Vagina (tissue), 2 donors: Measurements from ENCODE around the gene SLC35F1. TPM values are rescaled to one million over a fixed set of nuclear protein-coding genes. Genes with fewer than 3 reads are reported as not detected.

ENCODE experiments used
- DNase-seq, 2 donors: peaks; one replicate each; pipeline ENCODE4 v3.0.0-alpha.2; 2017; ENCODE audit errors: extremely low spot score in 2 of 2
- H3K27ac ChIP-seq: fragments of 200-600 bp; sonication (generic); one replicate; pipeline ENCODE4 v1.5.1; 2019
- H3K27me3 ChIP-seq: fragments of 200-600 bp; sonication (generic); one replicate; pipeline ENCODE4 v1.5.1; 2019
- H3K36me3 ChIP-seq, 2 donors: fragments of 200-600 bp; sonication (generic); one replicate each; pipeline ENCODE4 v1.5.1; 2017 to 2019
- H3K4me1 ChIP-seq: fragments of 200-600 bp; sonication (generic); one replicate; pipeline ENCODE4 v1.5.1; 2019
- H3K4me3 ChIP-seq, 2 donors: fragments of 200-600 bp; sonication (generic); 1 replicate in 1 of 2; 2 replicates in 1 of 2; pipeline ENCODE4 v1.5.1; 2016 to 2019
- H3K9me3 ChIP-seq: fragments of 200-600 bp; sonication (generic); one replicate; pipeline ENCODE4 v1.5.1; 2019
- POLR2A ChIP-seq, 2 donors: fragments of 450-650 bp; IDR thresholded peaks; one replicate each; pipeline ENCODE4 v1.6.1; 2017; ENCODE audit warnings: antibody characterized with exemption in 2 of 2, mild to moderate bottlenecking in 2 of 2, moderate library complexity in 2 of 2
- POLR2AphosphoS5 ChIP-seq, 2 donors: sonication (generic); formaldehyde crosslinking; IDR thresholded peaks; one replicate each; pipeline ENCODE4 v1.9.0; 2017; ENCODE audit warnings: antibody characterized with exemption in 2 of 2, mild to moderate bottlenecking in 2 of 2, low read depth in 1 of 2; ENCODE audit not compliant: insufficient read depth in 1 of 2
- intact Hi-C: fragments of 100-400 bp; cut with DNase I; formaldehyde crosslinking; loops from one replicate; pipeline ENCODE4 v1.15.1; 2023
- total RNA-seq: library from RNA; depleted of rRNA; stranded (reverse); fragments of >200 nt; gene quantifications from one replicate; pipeline ENCODE4 v1.2.3, GENCODE V29; 2016
- TF ChIP-seq, protein P1 (sequence below), 3 experiments: fragments of 450-650 bp in 2 of 3; fragments of 200-600 bp in 1 of 3; sonication (generic) in 1 of 3; IDR thresholded peaks; one replicate each; pipeline ENCODE4 v1.5.1; 2017 to 2019; ENCODE audit warnings: antibody characterized with exemption in 3 of 3, mild to moderate bottlenecking in 2 of 3, moderate library complexity in 2 of 3

Gene SLC35F1
- total RNA-seq, 1 donor from 2014 or later: 2.7 TPM

DNA sequence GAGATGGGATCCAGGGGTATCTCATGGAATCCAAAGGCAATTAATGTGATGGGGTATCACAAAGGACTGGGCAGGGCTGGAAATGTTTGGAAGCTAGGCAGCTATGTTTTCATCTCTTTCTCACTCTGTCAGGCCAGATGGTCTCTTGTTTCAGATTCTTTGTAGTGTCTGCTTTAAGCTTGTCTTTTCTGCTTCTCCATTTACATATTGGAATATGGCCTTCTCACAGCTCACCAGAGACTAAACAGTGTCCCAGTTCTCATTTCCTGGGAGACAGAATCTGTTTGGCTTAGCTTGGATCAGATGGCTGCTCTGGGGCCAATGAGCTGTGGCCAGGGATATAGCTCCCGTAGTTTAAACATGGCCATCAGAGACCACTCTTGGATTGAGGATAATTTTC lies 78.9 kb downstream of the SLC35F1 start:
- Histone ChIP-seq H3K4me3 (no peak overlapping the region), H3K36me3 (no peaks in the 10 kb centered on the region), H3K9me3 (no peaks in the 10 kb centered on the region), H3K27ac (no peak overlapping the region), H3K27me3 (no peaks in the 10 kb centered on the region), H3K4me1 (no peaks in the 10 kb centered on the region)
- intact Hi-C loops: no loop called here
- TF ChIP-seq, protein P1, sequence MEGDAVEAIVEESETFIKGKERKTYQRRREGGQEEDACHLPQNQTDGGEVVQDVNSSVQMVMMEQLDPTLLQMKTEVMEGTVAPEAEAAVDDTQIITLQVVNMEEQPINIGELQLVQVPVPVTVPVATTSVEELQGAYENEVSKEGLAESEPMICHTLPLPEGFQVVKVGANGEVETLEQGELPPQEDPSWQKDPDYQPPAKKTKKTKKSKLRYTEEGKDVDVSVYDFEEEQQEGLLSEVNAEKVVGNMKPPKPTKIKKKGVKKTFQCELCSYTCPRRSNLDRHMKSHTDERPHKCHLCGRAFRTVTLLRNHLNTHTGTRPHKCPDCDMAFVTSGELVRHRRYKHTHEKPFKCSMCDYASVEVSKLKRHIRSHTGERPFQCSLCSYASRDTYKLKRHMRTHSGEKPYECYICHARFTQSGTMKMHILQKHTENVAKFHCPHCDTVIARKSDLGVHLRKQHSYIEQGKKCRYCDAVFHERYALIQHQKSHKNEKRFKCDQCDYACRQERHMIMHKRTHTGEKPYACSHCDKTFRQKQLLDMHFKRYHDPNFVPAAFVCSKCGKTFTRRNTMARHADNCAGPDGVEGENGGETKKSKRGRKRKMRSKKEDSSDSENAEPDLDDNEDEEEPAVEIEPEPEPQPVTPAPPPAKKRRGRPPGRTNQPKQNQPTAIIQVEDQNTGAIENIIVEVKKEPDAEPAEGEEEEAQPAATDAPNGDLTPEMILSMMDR (IDR thresholded peaks at IDR 0.05): no peak
- TF ChIP-seq POLR2A (IDR thresholded peaks at IDR 0.05): no peak
- no peak for DNase-seq

DNA sequence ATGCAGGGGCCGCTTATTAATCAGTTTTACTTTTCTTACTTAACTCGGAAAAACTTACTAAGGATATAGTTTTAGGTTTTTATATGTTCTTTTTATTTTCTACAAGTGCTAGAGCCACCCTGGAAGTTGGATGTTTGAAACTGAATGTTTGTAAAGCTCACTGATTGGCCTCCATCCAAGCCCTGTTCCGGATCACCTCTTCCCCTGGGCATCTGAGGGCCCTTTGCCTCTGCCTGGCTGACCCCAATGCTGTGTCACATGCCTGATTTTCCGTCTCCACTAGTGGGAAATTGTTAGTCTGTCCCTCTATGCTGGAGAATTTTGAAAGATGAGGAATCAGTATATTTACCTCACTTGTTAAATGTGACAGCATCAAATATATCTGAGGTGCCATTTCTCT lies 79.3 kb downstream of the SLC35F1 start:
- H3K4me3 ChIP-seq: no peak overlapping the region
- H3K4me1 ChIP-seq: no peaks in the 10 kb centered on the region
- no peaks in the 10 kb centered on the region for H3K36me3 ChIP-seq
- TF ChIP-seq, protein P1 (IDR thresholded peaks at IDR 0.05): no peak
- no peak for TF ChIP-seq POLR2A (IDR thresholded peaks at IDR 0.05)
- no peak for TF ChIP-seq POLR2AphosphoS5 (IDR thresholded peaks at IDR 0.05; ENCODE audit: insufficient read depth in 1 of 2, low read depth in 1 of 2)
- intact Hi-C loops: no loop called here
- H3K27me3 ChIP-seq: no peaks in the 10 kb centered on the region
- no peaks in the 10 kb centered on the region for H3K9me3 ChIP-seq
- DNase-seq: no peak
- H3K27ac ChIP-seq: no peak overlapping the region

DNA sequence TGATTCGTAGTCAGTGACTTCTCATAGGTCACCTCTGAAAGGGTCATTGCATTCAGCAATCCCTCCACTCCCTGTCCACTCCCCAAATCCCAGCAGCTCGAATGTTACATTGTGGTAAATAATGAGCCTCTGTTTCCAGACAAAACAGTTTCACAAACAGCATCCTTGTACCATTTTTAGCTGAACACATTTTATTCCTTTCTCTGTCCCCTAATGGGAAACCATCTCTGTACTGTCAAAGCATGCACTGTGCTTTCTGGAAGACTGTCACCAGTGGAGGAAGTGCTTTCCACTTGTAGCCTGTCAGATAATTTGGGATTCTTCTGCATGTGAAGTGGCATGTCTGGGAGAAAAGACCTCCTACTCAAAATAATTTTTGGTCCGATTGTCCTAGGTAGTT lies 82.0 kb downstream of the SLC35F1 start:
- Histone ChIP-seq H3K27ac (no peak overlapping the region), H3K36me3 (no peaks in the 10 kb centered on the region), H3K4me3 (no peak overlapping the region), H3K9me3 (no peaks in the 10 kb centered on the region), H3K27me3 (no peaks in the 10 kb centered on the region), H3K4me1 (no peaks in the 10 kb centered on the region)
- no peak for TF ChIP-seq POLR2A (IDR thresholded peaks at IDR 0.05)
- TF ChIP-seq, protein P1 (IDR thresholded peaks at IDR 0.05): no peak
- TF ChIP-seq POLR2AphosphoS5 (IDR thresholded peaks at IDR 0.05; ENCODE audit: insufficient read depth in 1 of 2, low read depth in 1 of 2): no peak
- intact Hi-C loops: no loop called here
- no peak for DNase-seq

DNA sequence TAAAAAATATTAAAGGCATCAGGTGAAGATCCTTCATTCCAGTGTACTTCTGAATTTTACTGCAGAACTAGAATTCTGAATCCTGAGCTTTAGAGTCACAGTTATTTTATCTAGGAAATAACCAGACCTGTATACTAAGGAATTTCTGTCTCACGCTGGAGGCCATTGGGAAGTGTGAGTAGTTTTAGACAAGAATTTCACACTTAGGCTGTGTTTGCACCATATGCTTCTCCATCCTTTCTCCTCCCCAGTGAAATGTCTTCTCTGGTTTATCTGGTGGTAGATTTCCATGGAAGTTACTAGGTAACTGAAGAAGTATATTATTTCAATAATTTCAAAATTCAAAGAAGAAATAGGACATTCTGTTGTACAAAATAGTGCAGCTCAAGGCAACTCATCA lies 83.1 kb downstream of the SLC35F1 start:
- Histone ChIP-seq H3K4me3 (no peak overlapping the region), H3K9me3 (no peaks in the 10 kb centered on the region), H3K36me3 (no peaks in the 10 kb centered on the region), H3K27me3 (no peaks in the 10 kb centered on the region), H3K27ac (no peak overlapping the region), H3K4me1 (no peaks in the 10 kb centered on the region)
- intact Hi-C loops: no loop called here
- TF ChIP-seq, protein P1 (IDR thresholded peaks at IDR 0.05): no peak
- TF ChIP-seq POLR2AphosphoS5 (IDR thresholded peaks at IDR 0.05; ENCODE audit: insufficient read depth in 1 of 2, low read depth in 1 of 2) (no peak), POLR2A (IDR thresholded peaks at IDR 0.05) (no peak)
- DNase-seq: no peak

DNA sequence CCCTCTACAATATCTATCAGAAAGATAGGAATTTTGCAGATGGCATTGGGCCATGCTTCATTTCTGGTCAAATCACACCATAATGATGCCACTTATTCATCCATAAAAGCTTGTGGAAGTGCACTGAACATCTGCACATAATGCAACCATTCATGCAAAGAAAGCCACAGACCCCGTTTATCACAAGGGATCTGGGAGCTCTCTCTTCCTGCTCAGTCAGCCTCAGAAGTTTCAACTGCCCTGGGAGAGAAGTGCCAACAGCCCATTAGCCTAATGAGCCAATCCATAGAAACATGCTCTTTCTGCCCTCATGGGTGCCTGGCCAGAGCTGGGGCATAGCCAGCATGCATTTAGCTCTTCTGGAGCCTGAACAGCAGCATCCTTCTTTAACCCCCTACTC lies 85.8 kb downstream of the SLC35F1 start:
- Histone ChIP-seq H3K36me3 (no peaks in the 10 kb centered on the region), H3K4me3 (no peak overlapping the region), H3K27ac (no peak overlapping the region), H3K9me3 (no peaks in the 10 kb centered on the region), H3K4me1 (no peaks in the 10 kb centered on the region), H3K27me3 (no peaks in the 10 kb centered on the region)
- TF ChIP-seq POLR2A (IDR thresholded peaks at IDR 0.05): no peak
- TF ChIP-seq, protein P1 (IDR thresholded peaks at IDR 0.05): no peak
- TF ChIP-seq POLR2AphosphoS5 (IDR thresholded peaks at IDR 0.05; ENCODE audit: insufficient read depth in 1 of 2, low read depth in 1 of 2): no peak
- intact Hi-C loops: no loop called here
- DNase-seq: no peak
